Endothelial cell of umbilical vein (primary cell): ENCODE results near the gene CMSS1. TPM values are rescaled to one million over a fixed set of nuclear protein-coding genes. Genes with fewer than 3 reads are reported as not detected.

Source experiments
- BruUV-seq: library from RNA; stranded (reverse); fragments of 400-500 nt; replicated peaks from 2 replicates; lab custom pipeline; 2021; lab: Mats Ljungman, UMichigan
- CTCF ChIA-PET: fragments of 300-600, 350-600 bp; sonication (Branson Sonifier 250); formaldehyde crosslinking; loops from one replicate; lab custom pipeline; 2021; ENCODE audit warnings: antibody characterized with exemption, inconsistent platforms; lab: Charles Lee
- POLR2A ChIA-PET: fragments of 300-600, 350-600 bp; sonication (Branson Sonifier 250); formaldehyde crosslinking; loops from one replicate; lab custom pipeline; 2021; ENCODE audit warnings: antibody characterized with exemption, inconsistent platforms; lab: Charles Lee
- DNase-seq: peaks from one replicate; pipeline ENCODE4 v3.0.0-alpha.2; 2011; ENCODE audit warnings: low read depth, low spot score
- FAIRE-seq: peaks from 2 replicates; lab custom pipeline; 2011; peaks lifted over from hg19 to GRCh38; lab: Jason Lieb, UNC
- H2AFZ ChIP-seq: 2 replicates; pipeline ENCODE4 v1.6.0; 2012; ENCODE audit warnings: low read depth, low read length, control low read depth, inconsistent platforms
- H3K27ac ChIP-seq: 2 replicates; pipeline ENCODE4 v1.5.1; 2011; ENCODE audit warnings: low read depth, mild to moderate bottlenecking, control low read depth, low read length, moderate library complexity; ENCODE audit not compliant: insufficient read depth
- H3K27me3 ChIP-seq, 2 experiments: 2 replicates each; pipeline versions ENCODE4 v1.6.0 to v1.6.1; 2011; ENCODE audit warnings: low read length in 2 of 2, mixed read lengths in 1 of 2; ENCODE audit not compliant: control insufficient read depth in 2 of 2, insufficient read depth in 2 of 2
- H3K36me3 ChIP-seq, 2 experiments: 2 replicates in 1 of 2; 3 replicates in 1 of 2; pipeline ENCODE4 v1.5.1; 2011; ENCODE audit warnings: low read length in 2 of 2, mild to moderate bottlenecking in 1 of 2, moderate library complexity in 1 of 2; ENCODE audit not compliant: control insufficient read depth in 2 of 2, insufficient read depth in 2 of 2; ENCODE audit errors: extremely low read depth in 1 of 2
- H3K4me1 ChIP-seq: 3 replicates; pipeline ENCODE4 v1.5.1; 2011; ENCODE audit warnings: mild to moderate bottlenecking, low read length; ENCODE audit not compliant: control insufficient read depth, insufficient read depth; ENCODE audit errors: extremely low read depth
- H3K4me2 ChIP-seq: 2 replicates; pipeline ENCODE4 v1.6.1; 2011; ENCODE audit warnings: low read length, control low read depth, mixed read lengths; ENCODE audit not compliant: insufficient read depth
- H3K4me3 ChIP-seq, 3 experiments: fragments of 200-600 bp in 1 of 3; sonication (generic), shearing (Covaris generic) in 1 of 3; replicated peaks in 1 of 3; 2 replicates each; pipeline ENCODE4 v1.5.1; 2011 to 2016; ENCODE audit warnings: control low read depth in 3 of 3, low read length in 3 of 3, mild to moderate bottlenecking in 2 of 3, inconsistent platforms in 1 of 3, low read depth in 1 of 3, moderate library complexity in 1 of 3; ENCODE audit not compliant: insufficient read depth in 1 of 3
- H3K79me2 ChIP-seq: 2 replicates; pipeline ENCODE4 v1.6.0; 2012; ENCODE audit warnings: low read length, inconsistent platforms; ENCODE audit not compliant: control insufficient read depth, insufficient read depth
- H3K9ac ChIP-seq: replicated peaks from 2 replicates; pipeline ENCODE3; 2011; ENCODE audit warnings: low read length, control low read depth; ENCODE audit not compliant: insufficient read depth; ENCODE audit errors: extremely low read depth
- H3K9me1 ChIP-seq: replicated peaks from 3 replicates; pipeline ENCODE4 v1.6.0; 2011; ENCODE audit warnings: mild to moderate bottlenecking, low read length; ENCODE audit not compliant: control insufficient read depth, insufficient read depth; ENCODE audit errors: extremely low read depth
- H3K9me3 ChIP-seq: replicated peaks from 2 replicates; pipeline ENCODE4 v1.5.1; 2012; ENCODE audit warnings: low read length, inconsistent platforms; ENCODE audit not compliant: control insufficient read depth, insufficient read depth
- H4K20me1 ChIP-seq: replicated peaks from 2 replicates; pipeline ENCODE3; 2011; ENCODE audit warnings: mild to moderate bottlenecking, low read length; ENCODE audit not compliant: control insufficient read depth, insufficient read depth; ENCODE audit errors: extremely low read depth
- CTCF ChIP-seq, 2 donors: IDR thresholded peaks; 1 replicate in 1 of 2; 2 replicates in 1 of 2; pipeline ENCODE4 v1.5.1; 2011; ENCODE audit warnings: low read length in 2 of 2, mild to moderate bottlenecking in 2 of 2, moderate library complexity in 2 of 2, control low read depth in 1 of 2, inconsistent platforms in 1 of 2, low read depth in 1 of 2; ENCODE audit not compliant: insufficient read depth in 1 of 2; ENCODE audit errors: extremely low read depth in 1 of 2
- EZH2 ChIP-seq: IDR thresholded peaks from 2 replicates; pipeline ENCODE4 v1.6.1; 2012; ENCODE audit warnings: borderline replicate concordance, low read depth, mild to moderate bottlenecking, moderate library complexity, low read length, inconsistent platforms; ENCODE audit not compliant: severe bottlenecking
- FOS ChIP-seq: IDR thresholded peaks from 2 replicates; pipeline ENCODE4 v1.6.1; 2011; ENCODE audit warnings: mild to moderate bottlenecking, low read length, moderate library complexity, borderline replicate concordance; ENCODE audit not compliant: insufficient read depth
- GATA2 ChIP-seq: IDR thresholded peaks from 2 replicates; pipeline ENCODE4 v1.7.0; 2011; ENCODE audit warnings: low read depth, mild to moderate bottlenecking, moderate library complexity, mixed read lengths, low read length; ENCODE audit not compliant: insufficient read length, insufficient read depth
- JUN ChIP-seq: IDR thresholded peaks from 2 replicates; pipeline ENCODE4 v1.6.1; 2011; ENCODE audit warnings: borderline replicate concordance, low read depth; ENCODE audit not compliant: insufficient read length, insufficient read depth
- MAX ChIP-seq: IDR thresholded peaks from 2 replicates; pipeline ENCODE4 v1.6.1; 2011; ENCODE audit not compliant: insufficient read depth, insufficient read length
- MYC ChIP-seq: IDR thresholded peaks from one replicate; pipeline ENCODE4 v1.6.1; 2011; ENCODE audit warnings: mild to moderate bottlenecking, low read depth, low read length
- POLR2A ChIP-seq: IDR thresholded peaks from 2 replicates; pipeline ENCODE4 v1.6.1; 2012; ENCODE audit warnings: low read depth, mild to moderate bottlenecking, control low read depth, low read length
- POLR2AphosphoS5 ChIP-seq: IDR thresholded peaks from 2 replicates; pipeline ENCODE4 v1.6.1; 2012; ENCODE audit warnings: low read depth, mild to moderate bottlenecking, control low read depth, low read length, moderate library complexity; ENCODE audit not compliant: insufficient read depth
- dilution Hi-C: fragments of 300-500 bp; cut with MboI; formaldehyde crosslinking; loops from one replicate; pipeline ENCODE4 v1.15.0; 2019; ENCODE audit warnings: low sequenced_read_pairs; ENCODE audit not compliant: extremely low pct_ligation_motif_present
- intact Hi-C: fragments of 100-400 bp; cut with micrococcal nuclease; formaldehyde crosslinking; loops from one replicate; pipeline ENCODE4 v1.10.0; 2022
- polyA plus RNA-seq, 4 experiments: library from polyadenylated mRNA; depleted of rRNA in 3 of 4; stranded (reverse) in 3 of 4; unstranded in 1 of 4; fragments of >200 nt; gene quantifications; 2 replicates each; pipeline versions ENCODE4 v1.2.1 to v1.2.3, GENCODE V29; 2011 to 2012; ENCODE audit warnings: missing spikeins in 1 of 4
- total RNA-seq: library from RNA; stranded (reverse); gene quantifications from 2 replicates; pipeline ENCODE4 v1.2.3, GENCODE V29; 2021

CMSS1 gene
- total and polyA plus RNA-seq, 2 donors (not counting 3 experiments of a cell fraction or from before 2014, with no cell fraction given) = 9.7 to 60.6 TPM

GRCh38 chr3:99848433-99848832 lies 30.8 kb downstream of the CMSS1 start:
- Histone ChIP-seq H4K20me1 (peaks cover 5% of the 10 kb centered on the region), H3K27ac (no peak overlapping the region), H3K36me3 (peaks cover 3 to 5% of the 10 kb centered on the region in 2 experiments), H3K9me1 (no peaks in the 10 kb centered on the region), H3K4me1 (peaks cover 14% of the 10 kb centered on the region), H3K4me3 (no peak overlapping the region), H3K9me3 (no peaks in the 10 kb centered on the region), H3K27me3 (no peaks in the 10 kb centered on the region), H2AFZ (no peak overlapping the region), H3K79me2 (peaks cover 41% of the 10 kb centered on the region), H3K4me2 (no peak overlapping the region), H3K9ac (no peak overlapping the region)
- FAIRE-seq = no peak
- POLR2A ChIA-PET = no interaction called here
- dilution Hi-C loops (no loop called here), intact Hi-C loops (no loop called here)
- BruUV-seq = no TSS peak
- no peak for DNase-seq
- TF ChIP-seq POLR2AphosphoS5 (no peak), POLR2A (no peak), EZH2 (no peak), JUN (no peak), MAX (no peak), FOS (no peak), MYC (no peak), GATA2 (no peak), CTCF (IDR thresholded peaks at IDR 0.05; ENCODE audit: extremely low read depth in 1 of 2, insufficient read depth in 1 of 2, low read depth in 1 of 2, low read length in 2 of 2) (no peak)
- CTCF ChIA-PET = no interaction called here
